Spleen (tissue), 11 donors: Measurements from ENCODE around the gene RNF133. TPM values are rescaled to one million over a fixed set of nuclear protein-coding genes. Genes with fewer than 3 reads are reported as not detected.

Experiments
- DNase-seq: peaks from one replicate; pipeline ENCODE4 v3.0.0-alpha.2; 2020
- H3K27ac ChIP-seq, 8 donors: fragments of 200-600 bp; sonication (generic) in 7 of 8; 1 replicate in 4 of 8; 2 replicates in 4 of 8; pipeline versions ENCODE4 v1.5.0 to v1.8.0; 2016 to 2021; ENCODE audit warnings: inconsistent platforms in 4 of 8, mild to moderate bottlenecking in 4 of 8, moderate library complexity in 1 of 8
- H3K27me3 ChIP-seq, 7 donors: fragments of 200-600 bp; sonication (generic) in 6 of 7; replicated peaks in 1 of 7; 1 replicate in 4 of 7; 2 replicates in 3 of 7; pipeline versions ENCODE4 v1.5.0 to v1.8.0; 2016 to 2021; ENCODE audit warnings: inconsistent platforms in 3 of 7, mild to moderate bottlenecking in 1 of 7
- H3K36me3 ChIP-seq, 6 donors: fragments of 200-600 bp; sonication (generic) in 5 of 6; 1 replicate in 4 of 6; 2 replicates in 2 of 6; pipeline versions ENCODE4 v1.5.0 to v1.8.0; 2016 to 2021; ENCODE audit warnings: inconsistent platforms in 2 of 6
- H3K4me1 ChIP-seq, 6 donors: fragments of 200-600 bp; sonication (generic) in 5 of 6; 1 replicate in 3 of 6; 2 replicates in 3 of 6; pipeline versions ENCODE4 v1.5.0 to v1.8.0; 2016 to 2021; ENCODE audit warnings: inconsistent platforms in 3 of 6
- H3K4me3 ChIP-seq, 8 donors: fragments of 200-600 bp; sonication (generic) in 7 of 8; 1 replicate in 4 of 8; 2 replicates in 4 of 8; pipeline versions ENCODE4 v1.5.0 to v1.8.0; 2016 to 2021; ENCODE audit warnings: inconsistent platforms in 4 of 8, mild to moderate bottlenecking in 4 of 8, moderate library complexity in 2 of 8
- H3K9me3 ChIP-seq, 8 donors: fragments of 200-600 bp; sonication (generic) in 7 of 8; 1 replicate in 4 of 8; 2 replicates in 4 of 8; pipeline versions ENCODE4 v1.5.0 to v1.8.0; 2016 to 2021; ENCODE audit warnings: inconsistent platforms in 4 of 8
- POLR2A ChIP-seq, 3 donors: fragments of 450-650 bp; IDR thresholded peaks; one replicate each; pipeline ENCODE4 v1.5.1; 2017; ENCODE audit warnings: antibody characterized with exemption in 3 of 3, mild to moderate bottlenecking in 1 of 3
- POLR2AphosphoS5 ChIP-seq, 3 donors: sonication (generic); formaldehyde crosslinking; IDR thresholded peaks; one replicate each; pipeline ENCODE4 v1.5.1; 2017; ENCODE audit warnings: antibody characterized with exemption in 3 of 3
- WGBS, 5 donors: extraction: QIAGEN DNeasy Blood & Tissue Kit in 3 of 5; methylation state at CpG; one replicate each; pipeline versions ENCODE4 v1.1.5 to v1.1.7; 2013 to 2018; 5-methylcytosine and 5-hydroxymethylcytosine counted together
- intact Hi-C: fragments of 100-400 bp; cut with DNase I; formaldehyde crosslinking; loops from one replicate; pipeline ENCODE4 v1.15.0; 2023; ENCODE audit warnings: low total_unique reads
- polyA plus RNA-seq, 3 donors: library from polyadenylated mRNA; stranded (reverse); fragments of 200-250 nt; gene quantifications; one replicate each; pipeline ENCODE4 v1.2.1, GENCODE V29; 2013
- total RNA-seq, 7 donors: library from RNA; depleted of rRNA in 3 of 7; stranded (reverse); fragments of >200 nt in 3 of 7; fragmentation: NEBNext Ultra II Directional in 4 of 7; extraction: Animal tissue kit (Norgen Biotek cat#: 25700) in 4 of 7; gene quantifications; one replicate each; pipeline versions ENCODE4 v1.1.0 to v1.2.1, GENCODE V29; 2016 to 2021
- TF ChIP-seq, protein P1 (sequence below), 11 experiments: fragments of 200-600 bp in 7 of 11; fragments of 450-650 bp in 4 of 11; sonication (generic) in 4 of 11; IDR thresholded peaks in 8 of 11; conservative IDR thresholded peaks in 3 of 11; 1 replicate in 7 of 11; 2 replicates in 4 of 11; pipeline versions ENCODE4 v1.4.0 to v1.8.0; 2016 to 2021; ENCODE audit warnings: antibody characterized with exemption in 11 of 11, inconsistent platforms in 4 of 11, mild to moderate bottlenecking in 1 of 11
- donor health status: healthy with polysubstance abuse.
- donor health status: DM: no; HTN: no; CAD: no; lungs with moderate emphysema.
- donor health status: DM: no; HTN: no; CAD: no.
- donor health status: Bipolar disorder and iron deficiency.
- donor health status: healthy.
- donor health status: DM: no; HTN: no; CAD: no.
- donor health status: DM: yes; HTN: yes; CAD: no.

RNF133 gene
- total and polyA plus RNA-seq, 10 donors, result 0.37 to 2.4 (median 1.2) TPM; not detected in 3

DNA sequence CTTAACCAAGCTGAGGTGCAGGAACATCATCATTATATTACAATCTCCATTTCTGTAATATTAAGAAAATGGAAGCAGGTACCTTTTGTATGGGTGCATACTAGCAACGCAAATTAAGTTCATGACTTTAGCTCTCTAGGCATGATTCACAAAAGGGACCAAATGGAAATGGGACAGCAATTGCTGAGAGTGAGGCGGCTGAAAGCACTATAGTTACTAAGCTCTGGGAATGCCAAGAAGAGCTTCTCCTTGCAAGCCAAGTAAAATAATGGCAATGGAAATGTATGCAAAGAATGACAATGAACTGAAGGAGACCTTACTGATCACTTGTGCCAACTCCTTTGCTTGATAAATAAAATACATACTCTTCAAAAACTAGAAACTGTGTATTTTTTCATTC, 40.0 kb upstream of the RNF133 start:
- no peaks in the 10 kb centered on the region for H3K9me3 ChIP-seq
- 69 to 77% (median 75%) methylated on average over 2 of the region's 2 CpGs for WGBS, 5 donors
- no peak overlapping the region for H3K27ac ChIP-seq
- no peaks in the 10 kb centered on the region for H3K36me3 ChIP-seq
- intact Hi-C loops, result no loop called here
- no peaks in the 10 kb centered on the region for H3K4me1 ChIP-seq
- TF ChIP-seq POLR2AphosphoS5 (IDR thresholded peaks at IDR 0.05) (no peak), POLR2A (IDR thresholded peaks at IDR 0.05) (no peak)
- TF ChIP-seq, protein P1, sequence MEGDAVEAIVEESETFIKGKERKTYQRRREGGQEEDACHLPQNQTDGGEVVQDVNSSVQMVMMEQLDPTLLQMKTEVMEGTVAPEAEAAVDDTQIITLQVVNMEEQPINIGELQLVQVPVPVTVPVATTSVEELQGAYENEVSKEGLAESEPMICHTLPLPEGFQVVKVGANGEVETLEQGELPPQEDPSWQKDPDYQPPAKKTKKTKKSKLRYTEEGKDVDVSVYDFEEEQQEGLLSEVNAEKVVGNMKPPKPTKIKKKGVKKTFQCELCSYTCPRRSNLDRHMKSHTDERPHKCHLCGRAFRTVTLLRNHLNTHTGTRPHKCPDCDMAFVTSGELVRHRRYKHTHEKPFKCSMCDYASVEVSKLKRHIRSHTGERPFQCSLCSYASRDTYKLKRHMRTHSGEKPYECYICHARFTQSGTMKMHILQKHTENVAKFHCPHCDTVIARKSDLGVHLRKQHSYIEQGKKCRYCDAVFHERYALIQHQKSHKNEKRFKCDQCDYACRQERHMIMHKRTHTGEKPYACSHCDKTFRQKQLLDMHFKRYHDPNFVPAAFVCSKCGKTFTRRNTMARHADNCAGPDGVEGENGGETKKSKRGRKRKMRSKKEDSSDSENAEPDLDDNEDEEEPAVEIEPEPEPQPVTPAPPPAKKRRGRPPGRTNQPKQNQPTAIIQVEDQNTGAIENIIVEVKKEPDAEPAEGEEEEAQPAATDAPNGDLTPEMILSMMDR (IDR thresholded peaks at IDR 0.05 in 8 of 11, conservative IDR thresholded peaks at IDR 0.05 in 3 of 11), result no peak
- H3K4me3 ChIP-seq, result no peak overlapping the region
- DNase-seq, result no peak
- no peaks in the 10 kb centered on the region for H3K27me3 ChIP-seq

DNA sequence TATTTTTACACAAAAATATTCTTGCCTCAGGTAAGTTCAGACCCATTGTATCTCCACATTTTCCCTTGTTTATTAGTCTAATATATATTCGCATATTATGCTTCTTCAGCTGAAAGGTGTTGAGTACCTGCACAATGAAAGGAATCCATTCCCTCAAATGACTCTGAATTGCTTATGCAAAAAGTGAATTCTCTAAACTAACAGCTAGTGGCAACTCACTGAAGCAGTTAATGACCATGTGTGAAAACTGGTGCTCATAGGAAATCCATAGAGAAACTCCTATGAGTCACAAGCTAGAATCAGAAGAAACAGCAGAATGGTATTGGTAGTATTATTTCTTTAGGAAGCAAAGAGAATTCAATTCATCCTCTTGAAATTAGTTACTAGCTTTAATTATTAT, 37.3 kb upstream of the RNF133 start:
- Histone ChIP-seq H3K9me3 (no peaks in the 10 kb centered on the region), H3K27me3 (no peaks in the 10 kb centered on the region), H3K27ac (no peak overlapping the region), H3K36me3 (no peaks in the 10 kb centered on the region), H3K4me1 (no peaks in the 10 kb centered on the region), H3K4me3 (no peak overlapping the region)
- 80 to 97% (median 91%) methylated on average over 1 of the region's 1 CpG for WGBS, 5 donors
- intact Hi-C loops, result no loop called here
- no peak for DNase-seq
- no peak for TF ChIP-seq POLR2A (IDR thresholded peaks at IDR 0.05)
- no peak for TF ChIP-seq POLR2AphosphoS5 (IDR thresholded peaks at IDR 0.05)
- TF ChIP-seq, protein P1 (IDR thresholded peaks at IDR 0.05 in 8 of 11, conservative IDR thresholded peaks at IDR 0.05 in 3 of 11), result no peak

DNA sequence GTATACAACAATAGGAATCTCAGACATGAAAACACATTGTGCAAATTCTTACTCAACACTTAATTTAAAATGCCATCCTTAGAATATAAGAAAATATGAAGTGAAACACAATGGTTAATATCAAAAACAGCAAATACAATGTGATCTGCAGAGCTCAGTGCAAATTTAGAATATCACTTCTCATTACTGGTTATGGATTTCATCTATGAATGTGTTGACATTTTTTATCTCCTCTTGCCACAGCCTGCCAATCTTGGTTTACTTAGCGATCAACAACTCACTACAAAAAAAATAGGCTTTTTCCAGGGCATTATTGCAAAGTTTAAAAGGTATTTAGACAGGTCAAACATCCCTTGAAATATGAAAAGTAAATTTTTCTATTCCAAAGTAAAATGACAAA, 28.8 kb upstream of the RNF133 start:
- 69 to 94% (median 83%) methylated on average over 1 of the region's 1 CpG for WGBS, 5 donors
- intact Hi-C loops, result no loop called here
- H3K9me3 ChIP-seq, result peaks cover 0 to 11% (median 0%) of the 10 kb centered on the region in 8 donors

DNA sequence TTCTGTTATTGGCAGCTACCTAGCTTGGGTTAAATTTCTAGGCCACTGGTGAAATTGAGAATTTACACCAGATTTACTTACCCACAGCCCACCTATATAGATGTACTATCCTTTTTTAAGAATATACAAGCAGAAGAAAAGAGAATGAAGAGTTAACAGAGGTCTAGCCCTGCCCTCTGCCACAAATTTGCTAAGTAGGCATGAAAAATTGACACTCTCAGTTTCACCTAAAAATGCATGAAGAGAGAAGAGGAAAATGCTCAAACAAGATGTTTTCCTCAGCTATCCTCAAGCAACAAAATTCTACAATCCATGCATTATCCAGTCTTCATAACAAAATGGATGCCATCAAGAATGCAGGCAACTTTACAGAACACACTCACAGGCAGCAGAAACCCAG, 28.4 kb upstream of the RNF133 start:
- no peak for DNase-seq
- H3K4me3 ChIP-seq, result no peak overlapping the region
- no peaks in the 10 kb centered on the region for H3K4me1 ChIP-seq
- TF ChIP-seq POLR2A (IDR thresholded peaks at IDR 0.05), result no peak
- TF ChIP-seq, protein P1 (IDR thresholded peaks at IDR 0.05 in 8 of 11, conservative IDR thresholded peaks at IDR 0.05 in 3 of 11), result no peak
- no peak for TF ChIP-seq POLR2AphosphoS5 (IDR thresholded peaks at IDR 0.05)
- intact Hi-C loops, result no loop called here
- H3K27me3 ChIP-seq, result no peaks in the 10 kb centered on the region
- H3K27ac ChIP-seq, result no peak overlapping the region
- H3K36me3 ChIP-seq, result no peaks in the 10 kb centered on the region
- peaks cover 0 to 11% (median 0%) of the 10 kb centered on the region in 8 donors for H3K9me3 ChIP-seq

More for the DNA sequence above, 28.8 kb upstream of the RNF133 start:
- Histone ChIP-seq H3K27me3 (no peaks in the 10 kb centered on the region), H3K36me3 (no peaks in the 10 kb centered on the region), H3K27ac (no peak overlapping the region), H3K4me1 (no peaks in the 10 kb centered on the region), H3K4me3 (no peak overlapping the region)
- TF ChIP-seq, protein P1 (IDR thresholded peaks at IDR 0.05 in 8 of 11, conservative IDR thresholded peaks at IDR 0.05 in 3 of 11), result no peak
- TF ChIP-seq POLR2A (IDR thresholded peaks at IDR 0.05) (no peak), POLR2AphosphoS5 (IDR thresholded peaks at IDR 0.05) (no peak)
- no peak for DNase-seq
